ENCODE measurements around the gene A1BG.
A peak's percentile ranks its signal among the peaks of the same experiment; 100 is the strongest.
"Not testable (repeated sequence)": the region's sequence is repeated elsewhere in the genome, so short reads cannot be mapped to it uniquely, and the experiment has no call there.

Gene A1BG

DNA sequence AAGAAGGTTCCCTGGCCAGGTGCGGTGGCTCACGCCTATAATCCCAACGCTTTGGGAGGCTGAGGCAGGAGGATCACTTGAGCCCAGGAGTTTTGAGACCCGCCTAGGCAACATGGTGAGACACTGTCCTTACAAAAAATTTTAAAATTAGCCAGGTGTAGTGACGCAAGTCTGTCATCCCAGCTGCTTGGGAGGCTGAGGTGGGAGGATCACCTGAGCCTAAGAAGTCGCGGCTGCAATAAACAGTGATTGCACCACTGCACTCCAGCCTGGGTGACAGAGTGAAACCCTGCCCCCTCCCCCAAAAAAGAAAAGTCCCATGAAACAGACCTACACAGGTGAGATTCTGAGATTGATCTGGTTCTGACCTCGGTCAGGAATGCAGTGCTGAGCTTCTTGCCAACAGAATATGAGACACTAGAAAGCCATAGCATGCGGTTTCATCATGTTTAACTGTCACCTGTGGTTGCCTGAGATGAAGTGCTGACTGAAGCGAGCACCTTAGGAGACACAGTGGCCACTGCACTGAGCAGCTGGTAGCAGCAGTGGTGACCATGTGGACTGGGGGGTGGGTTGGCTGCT is 2.0 kb upstream of the A1BG start:
- no peaks in the 10 kb centered on the region for H3K27me3 ChIP-seq (replicated peaks; ENCODE audit: control insufficient read depth, insufficient read depth, low read length)
- H3K9me3 ChIP-seq (ENCODE audit: control insufficient read depth, low read length) = no peaks in the 10 kb centered on the region
- H3K4me1 ChIP-seq (ENCODE audit: control insufficient read depth, insufficient read depth, low read length) = peaks cover 14% of the 10 kb centered on the region
- H3K36me3 ChIP-seq (ENCODE audit: control insufficient read depth, insufficient read depth, low read length, severe bottlenecking) = no peaks in the 10 kb centered on the region
- no peak overlapping the region for H3K9ac ChIP-seq (ENCODE audit: low read length)
- no peak overlapping the region for H3K4me3 ChIP-seq (ENCODE audit: low read length)
- DNase-seq (ENCODE audit: low read depth) = no peak

DNA sequence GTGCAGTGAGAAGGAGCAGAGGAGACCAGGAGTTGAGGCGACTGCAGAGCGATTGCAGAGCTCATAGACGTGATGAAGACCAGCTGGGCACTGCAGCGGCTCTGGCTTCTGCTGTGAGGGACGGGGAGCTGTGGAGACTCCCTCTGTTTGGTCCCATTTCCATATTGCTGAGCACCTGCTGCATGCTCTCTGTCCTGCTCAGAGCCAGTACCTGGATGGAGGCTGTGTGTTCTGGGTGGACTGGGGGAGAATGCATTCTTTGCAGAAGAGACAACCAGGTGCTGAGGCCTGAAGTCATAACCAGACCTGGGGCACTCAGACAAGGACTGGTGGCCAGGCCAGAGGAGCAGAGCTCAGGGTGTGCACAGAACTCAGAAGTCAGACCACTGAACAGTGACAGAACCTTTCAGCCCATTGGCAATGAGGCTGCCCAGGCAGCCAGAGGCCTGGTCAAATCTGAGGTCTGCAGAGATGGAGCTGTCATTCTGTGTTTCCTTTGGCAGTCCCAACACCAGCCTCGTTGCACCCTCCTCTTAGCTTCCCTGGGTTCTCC is 1.3 kb upstream of the A1BG start:
- no peaks in the 10 kb centered on the region for H3K36me3 ChIP-seq (ENCODE audit: control insufficient read depth, insufficient read depth, low read length, severe bottlenecking)
- H3K9ac ChIP-seq (ENCODE audit: low read length) = no peak overlapping the region
- H3K4me1 ChIP-seq (ENCODE audit: control insufficient read depth, insufficient read depth, low read length) = peaks cover 19% of the 10 kb centered on the region
- H3K4me3 ChIP-seq (ENCODE audit: low read length) = no peak overlapping the region
- H3K27me3 ChIP-seq (replicated peaks; ENCODE audit: control insufficient read depth, insufficient read depth, low read length) = no peaks in the 10 kb centered on the region
- no peaks in the 10 kb centered on the region for H3K9me3 ChIP-seq (ENCODE audit: control insufficient read depth, low read length)
- DNase-seq (ENCODE audit: low read depth) = no peak

DNA sequence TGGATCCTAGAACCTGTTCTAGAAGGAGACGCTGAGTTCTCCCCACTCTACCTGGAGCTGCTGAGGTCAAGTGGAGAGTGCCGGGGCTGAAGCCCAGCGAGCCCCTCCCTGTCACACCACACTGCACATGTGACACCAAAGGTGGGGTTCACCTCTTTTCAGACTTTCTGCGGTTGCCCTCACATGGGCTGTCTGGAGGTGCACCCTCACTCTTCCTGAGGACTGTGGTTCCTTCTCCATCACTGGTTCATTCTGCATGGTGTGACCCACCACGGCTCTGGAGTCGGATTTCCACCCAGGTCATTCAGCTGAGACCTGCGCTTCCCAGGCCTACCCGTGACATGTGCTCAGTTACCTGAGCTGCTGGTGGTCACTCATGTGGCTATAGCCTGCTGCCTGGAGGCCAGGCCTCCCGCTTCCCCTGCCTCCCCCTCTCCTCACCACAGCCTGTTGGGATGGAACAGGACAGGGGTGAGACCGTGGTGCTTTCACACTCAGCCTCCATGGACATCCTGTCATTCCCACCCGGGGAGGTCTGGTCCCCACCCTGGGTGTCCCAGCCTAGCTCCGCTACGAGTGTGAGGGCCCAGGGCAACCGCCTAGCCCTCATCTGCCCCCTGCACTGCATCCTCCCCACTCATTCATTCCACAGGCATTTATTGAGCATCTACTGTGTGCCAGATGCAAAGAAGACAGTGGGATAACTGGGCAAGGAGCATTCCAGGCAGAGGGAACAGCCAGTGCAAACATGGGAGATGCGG is 605 bp upstream of the A1BG start:
- DNase-seq (ENCODE audit: low read depth) = no peak

DNA sequence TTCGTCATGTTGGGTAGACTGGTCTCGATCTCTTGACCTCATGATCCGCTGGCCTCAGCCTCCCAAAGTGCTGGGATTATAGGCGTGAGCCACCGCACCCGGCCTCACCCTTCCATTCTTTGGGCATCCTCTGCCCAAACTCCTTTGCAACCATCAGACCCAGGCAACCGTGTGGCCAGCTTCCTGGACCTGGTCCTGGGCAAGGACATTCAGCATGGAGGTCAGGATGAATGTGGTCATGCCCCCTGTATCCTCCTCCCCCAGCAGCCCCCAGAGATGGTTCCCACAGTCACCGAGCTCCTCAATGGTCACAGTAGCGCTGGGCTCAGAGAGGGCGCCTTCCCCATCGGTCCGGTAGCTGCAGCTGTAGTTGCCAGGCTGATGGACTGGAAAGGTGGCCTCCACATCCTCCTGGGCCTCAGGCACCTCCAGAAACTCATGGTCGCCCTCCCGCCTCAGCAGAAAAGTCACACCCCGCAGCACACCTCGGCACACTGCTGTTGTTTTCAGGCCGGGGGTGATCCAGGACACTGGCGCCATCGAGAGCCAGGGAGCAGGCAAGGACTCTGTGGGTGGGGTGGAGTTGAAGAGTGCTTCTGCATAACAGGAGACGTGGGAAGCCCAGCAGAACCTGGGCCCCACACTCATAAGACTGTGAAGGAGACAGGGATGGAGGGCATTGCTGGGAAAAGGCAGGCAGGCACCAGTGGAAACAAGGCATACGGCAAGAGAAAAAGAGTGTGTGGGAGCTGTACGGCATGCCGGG is 1.1 kb downstream of the A1BG start:
- H3K9ac ChIP-seq (ENCODE audit: low read length) = no peak overlapping the region
- peaks cover 24% of the 10 kb centered on the region for H3K4me1 ChIP-seq (ENCODE audit: control insufficient read depth, insufficient read depth, low read length)
- H3K4me3 ChIP-seq (ENCODE audit: low read length) = no peak overlapping the region
- no peak for DNase-seq (ENCODE audit: low read depth)
- H3K36me3 ChIP-seq (ENCODE audit: control insufficient read depth, insufficient read depth, low read length, severe bottlenecking) = no peaks in the 10 kb centered on the region
- H3K27me3 ChIP-seq (replicated peaks; ENCODE audit: control insufficient read depth, insufficient read depth, low read length) = no peaks in the 10 kb centered on the region
- H3K9me3 ChIP-seq (ENCODE audit: control insufficient read depth, low read length) = no peaks in the 10 kb centered on the region

More for the DNA sequence above, 605 bp upstream of the A1BG start:
- no peaks in the 10 kb centered on the region for H3K27me3 ChIP-seq (replicated peaks; ENCODE audit: control insufficient read depth, insufficient read depth, low read length)
- no peaks in the 10 kb centered on the region for H3K9me3 ChIP-seq (ENCODE audit: control insufficient read depth, low read length)
- H3K9ac ChIP-seq (ENCODE audit: low read length) = no peak overlapping the region
- peaks cover 22% of the 10 kb centered on the region for H3K4me1 ChIP-seq (ENCODE audit: control insufficient read depth, insufficient read depth, low read length)
- no peak overlapping the region for H3K4me3 ChIP-seq (ENCODE audit: low read length)
- no peaks in the 10 kb centered on the region for H3K36me3 ChIP-seq (ENCODE audit: control insufficient read depth, insufficient read depth, low read length, severe bottlenecking)

DNA sequence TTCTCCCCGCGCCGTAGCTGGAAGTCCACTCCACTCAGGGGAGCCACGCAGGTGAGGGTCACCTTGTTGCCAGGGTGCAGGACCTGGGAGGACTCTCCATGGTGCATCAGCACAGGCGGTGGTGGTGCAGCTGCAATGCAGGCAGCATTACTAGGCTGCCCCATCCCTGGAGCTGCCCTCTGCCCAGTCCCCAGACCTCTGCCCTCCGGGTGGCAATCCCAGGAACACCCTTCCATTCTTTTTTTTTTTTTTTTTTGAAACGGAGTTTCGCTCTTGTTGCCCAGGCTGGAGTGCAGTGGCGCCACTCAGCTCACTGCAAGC is 1.8 kb downstream of the A1BG start:
- DNase-seq (ENCODE audit: low read depth) = no peak
- Histone ChIP-seq H3K4me1 (ENCODE audit: control insufficient read depth, insufficient read depth, low read length) (peaks cover 22% of the 10 kb centered on the region), H3K36me3 (ENCODE audit: control insufficient read depth, insufficient read depth, low read length, severe bottlenecking) (no peaks in the 10 kb centered on the region), H3K4me3 (ENCODE audit: low read length) (no peak overlapping the region), H3K27me3 (replicated peaks; ENCODE audit: control insufficient read depth, insufficient read depth, low read length) (no peaks in the 10 kb centered on the region), H3K9me3 (ENCODE audit: control insufficient read depth, low read length) (no peaks in the 10 kb centered on the region), H3K9ac (ENCODE audit: low read length) (no peak overlapping the region)

- no peak for DNase-seq (ENCODE audit: low read depth)
- Histone ChIP-seq H3K9me3 (ENCODE audit: control insufficient read depth, low read length) (no peaks in the 10 kb centered on the region), H3K4me3 (ENCODE audit: low read length) (peak overlapping the region; percentile 49), H3K36me3 (ENCODE audit: control insufficient read depth, insufficient read depth, low read length, severe bottlenecking) (no peaks in the 10 kb centered on the region), H3K27me3 (replicated peaks; ENCODE audit: control insufficient read depth, insufficient read depth, low read length) (no peaks in the 10 kb centered on the region), H3K4me1 (ENCODE audit: control insufficient read depth, insufficient read depth, low read length) (peaks cover 17% of the 10 kb centered on the region), H3K9ac (ENCODE audit: low read length) (no peak overlapping the region)
Observed at GRCh38 chr19:58350871-58351557, 2.3 kb downstream of the A1BG start.

- Histone ChIP-seq H3K36me3 (ENCODE audit: control insufficient read depth, insufficient read depth, low read length, severe bottlenecking) (no peaks in the 10 kb centered on the region), H3K27me3 (replicated peaks; ENCODE audit: control insufficient read depth, insufficient read depth, low read length) (no peaks in the 10 kb centered on the region), H3K4me1 (ENCODE audit: control insufficient read depth, insufficient read depth, low read length) (peaks cover 17% of the 10 kb centered on the region), H3K9ac (ENCODE audit: low read length) (peak overlapping the region; percentile 26), H3K9me3 (ENCODE audit: control insufficient read depth, low read length) (no peaks in the 10 kb centered on the region), H3K4me3 (ENCODE audit: low read length) (peak overlapping the region; percentile 86)
- DNase-seq (ENCODE audit: low read depth) = no peak
Observed at GRCh38 chr19:58350001-58350861, 3.1 kb downstream of the A1BG start.

DNA sequence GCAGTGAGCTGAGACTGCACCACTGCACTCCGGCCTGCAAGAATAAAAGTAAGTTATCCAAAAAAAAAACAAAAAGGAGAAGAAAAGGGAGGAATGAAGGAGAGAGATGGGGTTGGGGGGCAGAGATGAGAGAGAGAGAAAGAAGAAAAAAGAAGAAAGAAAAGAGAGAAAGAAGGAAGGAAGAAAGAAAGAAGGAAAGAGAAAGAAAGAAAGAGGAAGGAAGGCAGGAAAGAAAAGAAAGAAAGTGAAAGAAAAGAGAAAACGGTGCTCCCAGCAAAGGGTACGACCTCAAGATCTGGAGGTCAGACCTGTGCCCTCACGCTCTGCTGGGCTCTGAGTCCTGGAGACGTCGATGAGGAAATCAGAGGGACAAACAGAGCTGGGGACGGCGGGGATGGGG is 3.7 kb downstream of the A1BG start:
- Histone ChIP-seq H3K27me3 (replicated peaks; ENCODE audit: control insufficient read depth, insufficient read depth, low read length) (no peaks in the 10 kb centered on the region), H3K4me1 (ENCODE audit: control insufficient read depth, insufficient read depth, low read length) (peaks cover 17% of the 10 kb centered on the region), H3K9ac (ENCODE audit: low read length) (no peak overlapping the region), H3K4me3 (ENCODE audit: low read length) (peak overlapping the region; percentile 86), H3K9me3 (ENCODE audit: control insufficient read depth, low read length) (no peaks in the 10 kb centered on the region), H3K36me3 (ENCODE audit: control insufficient read depth, insufficient read depth, low read length, severe bottlenecking) (no peaks in the 10 kb centered on the region)
- no peak for DNase-seq (ENCODE audit: low read depth)

DNA sequence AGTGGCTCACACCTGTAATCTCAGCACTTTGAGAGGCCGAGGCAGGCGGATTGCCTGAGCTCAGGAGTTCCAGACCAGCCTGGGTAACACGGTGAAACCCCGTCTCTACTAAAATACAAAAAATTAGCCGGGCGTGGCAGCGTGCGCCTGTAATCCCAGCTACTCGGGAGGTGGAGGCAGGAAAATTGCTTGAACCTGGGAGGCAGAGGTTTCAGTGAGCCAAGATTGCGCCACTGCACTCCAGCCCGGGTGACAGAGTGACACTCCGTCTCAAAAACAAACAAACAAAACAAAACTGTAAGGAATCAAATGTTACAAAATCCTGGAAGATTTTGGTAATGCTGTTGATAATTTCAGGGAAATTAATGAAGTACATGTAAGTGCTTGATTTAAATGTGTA is 5.2 kb downstream of the A1BG start:
- H3K9me3 ChIP-seq (ENCODE audit: control insufficient read depth, low read length); H3K36me3 ChIP-seq (ENCODE audit: control insufficient read depth, insufficient read depth, low read length, severe bottlenecking); H3K27me3 ChIP-seq (replicated peaks; ENCODE audit: control insufficient read depth, insufficient read depth, low read length): not testable (repeated sequence)
- H3K4me3 ChIP-seq (ENCODE audit: low read length) = peak overlapping the region; percentile 86
- peak overlapping the region; percentile 83 for H3K9ac ChIP-seq (ENCODE audit: low read length)
- peaks cover 17% of the 10 kb centered on the region for H3K4me1 ChIP-seq (ENCODE audit: control insufficient read depth, insufficient read depth, low read length)
- peak; percentile 11 for DNase-seq (ENCODE audit: low read depth)

Measured in adipocyte (in vitro differentiated cells).